Fibroblast of peridontal ligament (primary cell): ENCODE measurements around the gene LOXL1.
"Not testable (repeated sequence)": the region's sequence is repeated elsewhere in the genome, so short reads cannot be mapped to it uniquely, and the experiment has no call there.

Experiments
- DNase-seq: peaks from one replicate; pipeline ENCODE4 v3.0.0-alpha.2; 2010; ENCODE audit errors: extremely low read depth

LOXL1 gene

GRCh38 chr15:73937726-73938125 lies 11.5 kb downstream of the LOXL1 start:
- no peak for DNase-seq

- DNase-seq, result not testable (repeated sequence)
These were observed 12.3 kb downstream of the LOXL1 start for GRCh38 chr15:73938516-73938915.

- DNase-seq, result no peak
These were observed 12.9 kb downstream of the LOXL1 start for GRCh38 chr15:73939138-73939537.

GRCh38 chr15:73940061-73940981 lies 14.1 kb downstream of the LOXL1 start:
- DNase-seq, result no peak

- DNase-seq, result peak; percentile 88
These were observed 14.8 kb downstream of the LOXL1 start for GRCh38 chr15:73941044-73941443.

- DNase-seq, result no peak
These were observed 15.2 kb downstream of the LOXL1 start for GRCh38 chr15:73941449-73941848.

- no peak for DNase-seq
These were observed 15.8 kb downstream of the LOXL1 start for GRCh38 chr15:73941871-73942635.

- DNase-seq, result no peak
These were observed 16.5 kb downstream of the LOXL1 start for GRCh38 chr15:73942751-73943270.

- no peak for DNase-seq
These were observed 18.2 kb downstream of the LOXL1 start for GRCh38 chr15:73944161-73945129.

GRCh38 chr15:73945130-73945508 lies 18.9 kb downstream of the LOXL1 start:
- DNase-seq, result no peak

GRCh38 chr15:73946046-73946721 lies 19.9 kb downstream of the LOXL1 start:
- no peak for DNase-seq

GRCh38 chr15:73946795-73947370 lies 20.6 kb downstream of the LOXL1 start:
- DNase-seq, result no peak

GRCh38 chr15:73947651-73948050 lies 21.4 kb downstream of the LOXL1 start:
- no peak for DNase-seq

GRCh38 chr15:73948396-73948795 lies 22.1 kb downstream of the LOXL1 start:
- no peak for DNase-seq

- DNase-seq, result no peak
These were observed 22.7 kb downstream of the LOXL1 start for GRCh38 chr15:73948982-73949381.

GRCh38 chr15:73949496-73949895 lies 23.2 kb downstream of the LOXL1 start:
- DNase-seq, result no peak

GRCh38 chr15:73950479-73950830 lies 24.2 kb downstream of the LOXL1 start:
- no peak for DNase-seq

GRCh38 chr15:73950831-73951561 lies 24.7 kb downstream of the LOXL1 start:
- peak; percentile 98 for DNase-seq

GRCh38 chr15:73951601-73952000 lies 25.3 kb downstream of the LOXL1 start:
- DNase-seq, result no peak
